GM19193 (cell line): ENCODE measurements around the gene BCAR3.

ENCODE experiments used
- POLR2A ChIP-seq: IDR thresholded peaks from 4 replicates; pipeline ENCODE4 v1.6.1; 2011; ENCODE audit not compliant: insufficient read depth, insufficient read length; ENCODE audit errors: extremely low read depth

The BCAR3 gene

DNA sequence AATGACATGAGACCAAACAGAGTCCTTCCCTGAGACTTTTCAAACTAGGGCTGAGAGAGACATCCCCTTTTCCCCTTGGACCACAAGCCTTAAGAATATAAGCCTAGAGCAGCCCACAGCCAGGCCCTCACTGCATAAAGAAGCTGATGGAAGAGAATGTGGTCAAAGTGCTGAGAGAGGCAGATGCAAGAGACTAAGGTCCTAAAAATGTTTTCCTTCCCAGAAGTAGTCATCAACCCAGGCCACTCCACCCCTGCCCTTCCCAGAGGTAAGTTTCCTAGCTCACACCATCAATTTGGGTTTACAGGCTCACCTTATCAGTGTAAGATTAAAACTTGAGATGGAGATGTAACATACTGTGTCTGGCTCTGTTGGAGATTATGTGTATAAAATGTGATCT lies 58.2 kb downstream of the BCAR3 start:
- no peak for TF ChIP-seq POLR2A

DNA sequence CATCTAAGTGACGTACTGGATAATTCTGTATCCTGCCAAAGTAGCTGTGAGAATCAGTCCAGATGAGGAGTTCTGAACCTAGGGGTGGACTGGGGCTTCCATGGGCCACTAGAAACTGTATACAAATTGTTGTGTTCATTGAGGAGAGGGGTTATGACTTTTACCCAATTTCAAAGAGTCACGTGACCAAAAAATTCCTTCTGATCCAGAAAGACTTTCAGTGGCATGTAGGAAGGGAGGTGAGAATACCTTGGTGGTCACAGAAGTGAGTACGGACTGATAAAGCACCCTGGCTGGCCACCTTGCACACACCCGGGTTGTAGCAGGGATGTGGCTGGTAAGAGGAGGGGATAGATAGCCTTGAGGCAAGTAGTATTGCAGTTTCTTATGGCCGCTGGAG lies 60.4 kb downstream of the BCAR3 start:
- TF ChIP-seq POLR2A = no peak

- TF ChIP-seq POLR2A = no peak
These were observed 60.8 kb downstream of the BCAR3 start for GRCh38 chr1:93620841-93621210.

GRCh38 chr1:93620172-93620840 lies 61.3 kb downstream of the BCAR3 start:
- TF ChIP-seq POLR2A = no peak

GRCh38 chr1:93619507-93620171 lies 62.0 kb downstream of the BCAR3 start:
- TF ChIP-seq POLR2A = no peak

GRCh38 chr1:93617670-93618499 lies 63.8 kb downstream of the BCAR3 start:
- TF ChIP-seq POLR2A = no peak

GRCh38 chr1:93616996-93617669 lies 64.5 kb downstream of the BCAR3 start:
- TF ChIP-seq POLR2A = no peak

DNA sequence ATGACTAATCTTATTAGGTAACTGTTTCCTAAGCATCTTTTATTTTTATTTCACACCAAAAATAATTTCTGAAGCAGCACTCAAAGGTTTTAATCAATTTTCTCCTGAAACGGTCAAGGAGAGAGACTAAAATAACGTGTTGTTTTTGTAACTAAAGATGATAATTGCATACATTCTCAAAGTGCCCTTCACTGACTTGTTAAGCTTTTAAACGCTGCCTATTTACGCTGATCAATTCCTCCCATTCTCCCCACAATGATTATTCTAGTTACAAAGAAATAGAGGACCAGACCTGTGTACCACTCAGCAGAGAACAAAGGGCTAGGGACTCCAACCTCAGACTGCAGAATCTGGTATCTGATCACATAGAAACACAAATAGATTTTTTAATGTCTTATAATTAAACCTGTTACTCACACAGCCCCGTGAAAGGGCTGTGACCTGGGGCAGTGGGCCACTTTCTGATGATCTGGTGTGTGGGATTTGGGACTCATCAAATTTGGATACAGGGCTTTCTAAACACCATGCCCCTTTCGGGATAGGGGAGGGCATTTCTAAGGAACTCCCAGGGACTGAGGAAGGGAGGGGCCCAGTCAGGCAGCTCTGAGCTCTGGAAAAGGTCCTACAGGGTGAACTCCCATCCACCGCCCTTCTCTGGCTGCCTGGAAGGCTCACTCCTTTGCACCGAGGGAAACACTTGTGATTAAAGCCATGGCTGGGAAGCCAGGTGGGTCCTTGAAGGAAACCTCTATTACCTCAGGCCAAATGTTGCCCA lies 65.2 kb downstream of the BCAR3 start:
- no peak for TF ChIP-seq POLR2A

GRCh38 chr1:93615582-93616150 lies 66.0 kb downstream of the BCAR3 start:
- no peak for TF ChIP-seq POLR2A

GRCh38 chr1:93614986-93615581 lies 66.6 kb downstream of the BCAR3 start:
- no peak for TF ChIP-seq POLR2A

- no peak for TF ChIP-seq POLR2A
These were observed 67.1 kb downstream of the BCAR3 start for GRCh38 chr1:93614541-93614940.

DNA sequence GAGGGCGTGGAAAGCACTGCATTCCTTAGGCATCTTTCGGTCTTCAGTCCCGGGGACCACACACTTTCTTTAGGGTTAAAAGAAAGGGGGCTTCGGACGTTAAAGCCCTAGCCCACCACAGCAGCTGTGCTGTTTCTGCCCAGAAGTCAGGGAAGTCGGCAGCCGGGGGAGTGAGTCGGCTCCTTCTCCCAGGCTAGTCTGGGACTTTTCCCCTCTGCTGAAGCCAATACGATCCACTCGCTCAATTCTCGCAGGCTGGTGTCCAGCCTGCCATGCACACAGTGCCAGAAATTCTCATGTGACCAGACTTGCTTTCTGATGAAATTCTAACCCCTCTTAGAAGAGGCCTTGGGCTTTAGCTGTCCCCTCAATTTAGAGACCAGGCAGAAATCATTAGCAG lies 67.7 kb downstream of the BCAR3 start:
- no peak for TF ChIP-seq POLR2A

DNA sequence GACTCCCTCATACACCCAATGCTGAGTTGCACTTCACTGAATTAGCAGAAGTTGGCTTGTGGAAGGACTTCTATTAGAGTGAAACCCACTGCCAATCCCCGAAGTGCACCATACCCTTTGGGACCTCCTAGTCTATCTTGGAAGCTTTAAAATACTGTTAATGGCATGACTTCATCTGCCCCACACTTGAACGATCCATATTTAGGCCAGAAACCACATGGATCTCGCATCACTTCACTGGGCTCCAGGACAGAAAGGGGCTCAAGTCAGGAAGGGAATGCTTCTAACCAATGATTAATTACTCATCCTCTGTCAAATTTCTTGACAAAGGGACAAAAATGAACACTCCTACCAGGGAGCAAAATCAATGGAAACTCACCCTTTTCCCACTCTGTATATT lies 69.1 kb downstream of the BCAR3 start:
- TF ChIP-seq POLR2A = no peak

DNA sequence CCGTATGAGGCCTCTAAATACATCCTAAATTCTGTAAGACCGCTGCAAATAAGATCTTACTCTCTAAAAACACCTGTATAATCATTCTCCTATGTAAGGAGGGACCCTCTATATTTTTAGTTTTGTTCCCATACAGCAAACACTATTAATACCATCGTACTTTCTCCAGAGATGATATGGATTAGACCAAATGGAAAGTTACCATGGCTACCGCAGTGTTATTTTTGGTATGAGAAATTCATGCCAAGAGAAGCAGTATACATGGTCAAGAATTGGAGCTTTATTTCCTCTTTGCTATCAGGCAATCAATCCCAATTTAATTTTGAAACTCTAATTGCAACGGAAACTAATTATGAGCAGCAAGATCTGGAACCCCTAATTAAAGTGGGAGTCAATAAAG lies 70.0 kb downstream of the BCAR3 start:
- no peak for TF ChIP-seq POLR2A

DNA sequence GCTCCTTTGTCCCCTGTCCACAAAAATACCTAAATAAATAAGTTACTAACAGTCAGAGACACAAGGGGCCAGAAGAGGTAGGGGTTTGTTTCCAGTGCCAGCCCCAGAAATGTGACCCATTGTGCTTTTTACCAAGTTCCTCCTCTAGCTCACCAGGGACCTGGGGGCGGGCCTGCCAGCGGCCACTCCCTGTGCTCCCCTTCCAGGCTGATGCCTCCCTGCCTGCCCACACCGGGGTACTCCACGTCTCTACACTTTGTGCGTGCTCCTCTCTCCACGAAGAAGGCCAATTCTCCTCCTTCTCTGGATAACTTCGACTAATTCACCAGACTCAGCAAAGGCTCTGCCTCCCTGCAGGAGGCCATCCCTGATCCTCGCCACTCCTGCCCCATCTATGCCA lies 72.1 kb downstream of the BCAR3 start:
- no peak for TF ChIP-seq POLR2A
